ENCODE measurements around the gene ARID3C. TPM values are rescaled to one million over a fixed set of nuclear protein-coding genes. Genes with fewer than 3 reads are reported as not detected.

The ARID3C gene
- total RNA-seq, 1 experiment from 2014 or later = 0.33 TPM

DNA sequence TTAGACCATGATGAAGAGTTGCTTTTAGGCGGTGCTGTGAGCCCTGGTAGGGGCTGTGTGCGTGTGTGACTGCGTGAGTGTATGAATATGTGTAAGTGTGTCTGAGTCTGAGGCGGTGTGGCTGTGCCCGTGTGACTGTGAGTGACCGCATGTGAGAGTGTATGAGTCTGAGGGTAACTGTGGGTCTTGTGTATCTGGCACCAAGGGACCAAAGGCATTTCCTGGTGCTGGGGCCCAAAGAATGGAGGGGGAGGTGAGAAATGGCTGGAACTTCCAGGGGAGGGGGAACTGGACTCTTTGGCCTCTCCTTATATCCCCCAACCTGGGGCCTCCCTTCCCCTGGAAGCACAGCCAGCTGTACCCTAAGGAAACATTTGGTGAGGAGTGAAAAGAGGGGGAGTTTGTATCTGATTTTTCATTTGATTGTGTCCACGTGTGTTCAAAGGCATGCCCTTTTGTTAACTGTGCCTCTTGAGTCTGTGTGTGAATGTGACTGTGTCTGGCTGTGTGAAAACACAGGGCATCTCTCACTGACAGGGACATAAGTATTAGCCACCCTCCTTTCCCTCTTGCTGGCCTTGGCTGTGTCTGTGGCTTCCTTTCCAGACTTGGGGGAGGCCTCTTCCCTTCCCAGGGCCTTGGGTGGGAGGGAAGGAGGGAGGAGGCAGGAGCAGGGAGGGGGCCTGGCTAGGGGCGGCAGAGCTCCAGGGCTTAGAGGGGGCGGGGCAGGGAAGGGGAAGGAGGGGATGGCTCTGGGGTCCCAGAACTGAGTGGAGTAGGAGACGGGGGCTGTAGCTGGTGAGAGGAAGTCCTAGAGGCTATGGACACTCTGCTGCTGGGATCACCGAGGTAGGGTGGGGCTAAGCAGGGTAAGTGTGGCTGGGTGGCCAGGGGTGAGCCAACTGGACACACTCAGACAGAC, 24.5 kb upstream of the ARID3C start:
- CTCF ChIA-PET = no interaction called here

DNA sequence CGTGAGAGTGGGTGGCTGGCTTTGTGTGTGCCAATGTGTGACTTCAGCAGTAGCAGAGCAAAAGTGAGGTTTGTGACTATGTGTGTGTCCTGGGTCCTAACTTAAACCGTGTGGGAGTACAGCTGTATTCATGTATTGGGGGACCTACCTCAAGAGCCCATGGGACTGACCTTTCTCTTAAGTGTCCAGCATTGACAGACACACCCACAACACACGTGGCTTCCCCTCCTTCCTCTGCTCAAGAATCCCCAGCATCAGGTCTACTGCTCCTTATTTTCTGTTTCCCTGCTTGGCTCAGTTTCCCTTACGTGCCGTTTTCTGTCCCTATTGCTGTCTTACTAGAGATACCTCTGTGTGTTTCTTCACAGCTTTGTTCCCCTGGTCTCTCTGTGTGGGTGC, 23.7 kb upstream of the ARID3C start:
- DNase-seq (ENCODE audit: low read depth, low spot score) = no peak
- no peak for ATAC-seq
- Histone ChIP-seq H3K4me3 (ENCODE audit: low read depth in 2 of 2, low read length in 2 of 2) (peak overlapping the region; percentile 37 to 75), H3K27me3 (ENCODE audit: control insufficient read depth, insufficient read depth, low read length) (no peaks in the 10 kb centered on the region), H3K4me1 (ENCODE audit: control insufficient read depth, insufficient read depth, low read length) (peaks cover 31% of the 10 kb centered on the region), H3K27ac (ENCODE audit: low read length) (peak overlapping the region; percentile 95), H3K36me3 (ENCODE audit: control insufficient read depth, insufficient read depth, low read length) (no peaks in the 10 kb centered on the region), H3K9me3 (ENCODE audit: control insufficient read depth, insufficient read depth, low read depth, low read length) (no peaks in the 10 kb centered on the region)
- BruUV-seq (replicated peaks) = no TSS peak
- ChIA-PET POLR2A (interaction anchor here (0.6 kb wide), 1 partner anchor 114 kb away, joined by 21 read pairs; no protein-coding TSS in a partner anchor), CTCF (no interaction called here)
- TF ChIP-seq SIN3A (IDR thresholded peaks at IDR 0.05; ENCODE audit: borderline replicate concordance, insufficient read depth, low read depth, low read length) (no peak), POLR2AphosphoS5 (IDR thresholded peaks at IDR 0.05; ENCODE audit: low read depth, low read length) (no peak), TCF7L2 (IDR thresholded peaks at IDR 0.05; ENCODE audit: low read depth, low read length) (no peak)
- TF ChIP-seq, protein P1, sequence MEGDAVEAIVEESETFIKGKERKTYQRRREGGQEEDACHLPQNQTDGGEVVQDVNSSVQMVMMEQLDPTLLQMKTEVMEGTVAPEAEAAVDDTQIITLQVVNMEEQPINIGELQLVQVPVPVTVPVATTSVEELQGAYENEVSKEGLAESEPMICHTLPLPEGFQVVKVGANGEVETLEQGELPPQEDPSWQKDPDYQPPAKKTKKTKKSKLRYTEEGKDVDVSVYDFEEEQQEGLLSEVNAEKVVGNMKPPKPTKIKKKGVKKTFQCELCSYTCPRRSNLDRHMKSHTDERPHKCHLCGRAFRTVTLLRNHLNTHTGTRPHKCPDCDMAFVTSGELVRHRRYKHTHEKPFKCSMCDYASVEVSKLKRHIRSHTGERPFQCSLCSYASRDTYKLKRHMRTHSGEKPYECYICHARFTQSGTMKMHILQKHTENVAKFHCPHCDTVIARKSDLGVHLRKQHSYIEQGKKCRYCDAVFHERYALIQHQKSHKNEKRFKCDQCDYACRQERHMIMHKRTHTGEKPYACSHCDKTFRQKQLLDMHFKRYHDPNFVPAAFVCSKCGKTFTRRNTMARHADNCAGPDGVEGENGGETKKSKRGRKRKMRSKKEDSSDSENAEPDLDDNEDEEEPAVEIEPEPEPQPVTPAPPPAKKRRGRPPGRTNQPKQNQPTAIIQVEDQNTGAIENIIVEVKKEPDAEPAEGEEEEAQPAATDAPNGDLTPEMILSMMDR (IDR thresholded peaks at IDR 0.05) = no peak
- TF ChIP-seq, protein P2, sequence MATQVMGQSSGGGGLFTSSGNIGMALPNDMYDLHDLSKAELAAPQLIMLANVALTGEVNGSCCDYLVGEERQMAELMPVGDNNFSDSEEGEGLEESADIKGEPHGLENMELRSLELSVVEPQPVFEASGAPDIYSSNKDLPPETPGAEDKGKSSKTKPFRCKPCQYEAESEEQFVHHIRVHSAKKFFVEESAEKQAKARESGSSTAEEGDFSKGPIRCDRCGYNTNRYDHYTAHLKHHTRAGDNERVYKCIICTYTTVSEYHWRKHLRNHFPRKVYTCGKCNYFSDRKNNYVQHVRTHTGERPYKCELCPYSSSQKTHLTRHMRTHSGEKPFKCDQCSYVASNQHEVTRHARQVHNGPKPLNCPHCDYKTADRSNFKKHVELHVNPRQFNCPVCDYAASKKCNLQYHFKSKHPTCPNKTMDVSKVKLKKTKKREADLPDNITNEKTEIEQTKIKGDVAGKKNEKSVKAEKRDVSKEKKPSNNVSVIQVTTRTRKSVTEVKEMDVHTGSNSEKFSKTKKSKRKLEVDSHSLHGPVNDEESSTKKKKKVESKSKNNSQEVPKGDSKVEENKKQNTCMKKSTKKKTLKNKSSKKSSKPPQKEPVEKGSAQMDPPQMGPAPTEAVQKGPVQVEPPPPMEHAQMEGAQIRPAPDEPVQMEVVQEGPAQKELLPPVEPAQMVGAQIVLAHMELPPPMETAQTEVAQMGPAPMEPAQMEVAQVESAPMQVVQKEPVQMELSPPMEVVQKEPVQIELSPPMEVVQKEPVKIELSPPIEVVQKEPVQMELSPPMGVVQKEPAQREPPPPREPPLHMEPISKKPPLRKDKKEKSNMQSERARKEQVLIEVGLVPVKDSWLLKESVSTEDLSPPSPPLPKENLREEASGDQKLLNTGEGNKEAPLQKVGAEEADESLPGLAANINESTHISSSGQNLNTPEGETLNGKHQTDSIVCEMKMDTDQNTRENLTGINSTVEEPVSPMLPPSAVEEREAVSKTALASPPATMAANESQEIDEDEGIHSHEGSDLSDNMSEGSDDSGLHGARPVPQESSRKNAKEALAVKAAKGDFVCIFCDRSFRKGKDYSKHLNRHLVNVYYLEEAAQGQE (IDR thresholded peaks at IDR 0.05; ENCODE audit: insufficient read depth in 1 of 2, low read depth in 2 of 2, low read length in 1 of 2) = no peak
- intact Hi-C loops (cut with micrococcal nuclease; ENCODE audit: unreplicated experiment) = no loop called here
- in situ Hi-C loops (cut with HindIII; ENCODE audit: low pct_unique_long_range_greater_than_20kb, low sequenced_read_pairs) = no loop called here

More for the DNA sequence above, 24.5 kb upstream of the ARID3C start:
- H3K27me3 ChIP-seq (ENCODE audit: control insufficient read depth, insufficient read depth, low read length) = no peaks in the 10 kb centered on the region
- intact Hi-C loops (cut with micrococcal nuclease; ENCODE audit: unreplicated experiment) (no loop called here), in situ Hi-C loops (cut with HindIII; ENCODE audit: low pct_unique_long_range_greater_than_20kb, low sequenced_read_pairs) (no loop called here)
- TF ChIP-seq, protein P1 (IDR thresholded peaks at IDR 0.05) = no peak
- TF ChIP-seq, protein P2 (IDR thresholded peaks at IDR 0.05; ENCODE audit: insufficient read depth in 1 of 2, low read depth in 2 of 2, low read length in 1 of 2) = no peak
- TF ChIP-seq SIN3A (IDR thresholded peaks at IDR 0.05; ENCODE audit: borderline replicate concordance, insufficient read depth, low read depth, low read length) (no peak), POLR2AphosphoS5 (IDR thresholded peaks at IDR 0.05; ENCODE audit: low read depth, low read length) (no peak), TCF7L2 (IDR thresholded peaks at IDR 0.05; ENCODE audit: low read depth, low read length) (no peak)
- no peak for ATAC-seq
- H3K27ac ChIP-seq (ENCODE audit: low read length) = peak overlapping the region; percentile 95
- no peaks in the 10 kb centered on the region for H3K36me3 ChIP-seq (ENCODE audit: control insufficient read depth, insufficient read depth, low read length)
- peaks cover 25% of the 10 kb centered on the region for H3K4me1 ChIP-seq (ENCODE audit: control insufficient read depth, insufficient read depth, low read length)
- no TSS peak for BruUV-seq (replicated peaks)
- no peak overlapping the region for H3K4me3 ChIP-seq (ENCODE audit: low read depth in 2 of 2, low read length in 2 of 2)
- POLR2A ChIA-PET = no interaction called here
- DNase-seq (ENCODE audit: low read depth, low spot score) = no peak
- no peaks in the 10 kb centered on the region for H3K9me3 ChIP-seq (ENCODE audit: control insufficient read depth, insufficient read depth, low read depth, low read length)
